Lung (tissue), 12 donors: ENCODE results near the gene MLLT3. TPM values are rescaled to one million over a fixed set of nuclear protein-coding genes. Genes with fewer than 3 reads are reported as not detected.

Source experiments
- ATAC-seq: fragments of 200-7000 bp; cut with Tn5 transposase; one replicate; pipeline ENCODE4 v1.9.1; 2020; ENCODE audit warnings: moderate number of reproducible peaks; ENCODE audit not compliant: insufficient read depth, low FRiP score
- DNase-seq, 3 donors: peaks; one replicate each; pipeline ENCODE4 v3.0.0-alpha.2; 2013 to 2017
- H3K27ac ChIP-seq, 2 donors: one replicate each; pipeline ENCODE4 v1.5.1; 2013; ENCODE audit warnings: mild to moderate bottlenecking in 2 of 2, moderate library complexity in 2 of 2, control low read depth in 1 of 2, inconsistent platforms in 1 of 2, low read depth in 1 of 2, low read length in 1 of 2
- H3K27me3 ChIP-seq, 3 donors: one replicate each; pipeline ENCODE4 v1.5.1; 2013; ENCODE audit warnings: low read length in 2 of 3; ENCODE audit not compliant: control insufficient read depth in 3 of 3, insufficient read depth in 3 of 3
- H3K36me3 ChIP-seq, 4 donors: one replicate each; pipeline ENCODE4 v1.5.1; 2013; ENCODE audit warnings: low read length in 4 of 4, mild to moderate bottlenecking in 1 of 4, moderate library complexity in 1 of 4; ENCODE audit not compliant: control insufficient read depth in 4 of 4, insufficient read depth in 4 of 4
- H3K4me1 ChIP-seq, 5 donors: one replicate each; pipeline ENCODE4 v1.5.1; 2013; ENCODE audit warnings: low read length in 5 of 5, mild to moderate bottlenecking in 2 of 5, moderate library complexity in 1 of 5; ENCODE audit not compliant: control insufficient read depth in 5 of 5, insufficient read depth in 5 of 5
- H3K4me3 ChIP-seq: one replicate; pipeline ENCODE4 v1.5.1; 2013; ENCODE audit warnings: mild to moderate bottlenecking, control low read depth, moderate library complexity
- H3K9ac ChIP-seq, 2 donors: one replicate each; pipeline ENCODE4 v1.5.1; 2013; ENCODE audit warnings: low read length in 2 of 2, control low read depth in 1 of 2; ENCODE audit not compliant: insufficient read depth in 1 of 2
- H3K9me3 ChIP-seq, 4 donors: one replicate each; pipeline ENCODE4 v1.5.1; 2013; ENCODE audit warnings: low read length in 3 of 4, mild to moderate bottlenecking in 1 of 4, moderate library complexity in 1 of 4; ENCODE audit not compliant: control insufficient read depth in 4 of 4, insufficient read depth in 3 of 4
- CTCF ChIP-seq: IDR thresholded peaks from 2 replicates; pipeline ENCODE4 v1.5.1; 2012; ENCODE audit warnings: mild to moderate bottlenecking; ENCODE audit errors: control extremely low read depth, extremely low read depth
- WGBS, 2 donors: extraction: QIAGEN DNeasy Blood & Tissue Kit; methylation state at CpG; one replicate each; pipeline ENCODE4 v1.1.7; 2013; 5-methylcytosine and 5-hydroxymethylcytosine counted together
- polyA plus RNA-seq, 2 donors: library from polyadenylated mRNA; stranded (reverse); fragments of 200-250 nt; gene quantifications; one replicate each; pipeline ENCODE4 v1.2.1, GENCODE V29; 2013
- total RNA-seq, 2 donors: library from RNA; depleted of rRNA in 1 of 2; stranded (reverse); fragments of >200 nt in 1 of 2; gene quantifications; one replicate each; pipeline ENCODE4 v1.2.1, GENCODE V29; 2014 to 2021
- donor health status: control.
- donor health status: control.
- donor health status: Bipolar disorder and iron deficiency.
- donor health status: healthy.
- donor health status: DM: yes; HTN: yes; CAD: no.

MLLT3 gene
- total and polyA plus RNA-seq, 4 donors = 7.1 to 43.1 (median 13.7) TPM

GRCh38 chr9:20353931-20354652 lies 268.2 kb downstream of the MLLT3 start:
- no peak for TF ChIP-seq CTCF
- Histone ChIP-seq H3K9ac (no peak overlapping the region), H3K27ac (no peak overlapping the region), H3K4me3 (no peak overlapping the region), H3K9me3 (no peaks in the 10 kb centered on the region), H3K4me1 (peaks cover 0 to 67% (median 39%) of the 10 kb centered on the region in 5 donors), H3K36me3 (peaks cover 0 to 2% (median 0%) of the 10 kb centered on the region in 4 donors), H3K27me3 (no peaks in the 10 kb centered on the region)
- 81 to 86% methylated on average over 5 of the region's 5 CpGs for WGBS, 2 donors
- DNase-seq (no peak), ATAC-seq (no peak)

DNA sequence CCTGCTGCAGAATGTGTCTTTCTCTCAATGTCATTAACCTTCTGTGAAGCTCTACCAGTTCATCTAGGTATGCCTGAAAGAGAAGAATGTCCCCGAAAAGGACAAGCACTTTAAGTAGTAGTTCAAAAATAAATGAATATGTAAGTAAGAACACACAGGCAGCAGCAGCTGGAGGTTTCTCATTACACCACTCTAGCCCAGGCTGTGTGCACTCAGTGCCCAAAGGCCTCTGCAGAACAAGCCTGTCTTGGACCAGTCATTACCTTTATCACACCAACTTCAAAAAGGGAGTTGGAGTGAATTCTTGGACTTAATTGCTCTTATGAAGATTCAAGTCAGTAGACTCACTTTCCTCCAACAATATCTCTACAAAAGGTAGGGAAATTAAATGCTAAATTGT lies 268.8 kb downstream of the MLLT3 start:
- 79 to 88% methylated on average over 1 of the region's 1 CpG for WGBS, 2 donors

GRCh38 chr9:20352591-20352990 lies 269.7 kb downstream of the MLLT3 start:
- no peak overlapping the region for H3K27ac ChIP-seq
- WGBS, 2 donors = 73 to 79% methylated on average over 2 of the region's 2 CpGs
- H3K27me3 ChIP-seq = no peaks in the 10 kb centered on the region
- peaks cover 0 to 4% (median under 1%) of the 10 kb centered on the region in 4 donors for H3K36me3 ChIP-seq
- no peak overlapping the region for H3K9ac ChIP-seq
- no peak for TF ChIP-seq CTCF
- H3K4me3 ChIP-seq = no peak overlapping the region
- no peaks in the 10 kb centered on the region for H3K9me3 ChIP-seq
- peaks cover 0 to 64% (median 36%) of the 10 kb centered on the region in 5 donors for H3K4me1 ChIP-seq
- ATAC-seq = no peak
- peak in 2 of 3 donors; percentile 76 to 81 for DNase-seq

More for the DNA sequence above, 268.8 kb downstream of the MLLT3 start:
- H3K4me1 ChIP-seq = peaks cover 0 to 67% (median 39%) of the 10 kb centered on the region in 5 donors
- peaks cover 0 to 2% (median under 1%) of the 10 kb centered on the region in 4 donors for H3K36me3 ChIP-seq
- DNase-seq (peak in 1 of 3 donors; percentile 27), ATAC-seq (no peak)
- no peak overlapping the region for H3K27ac ChIP-seq
- TF ChIP-seq CTCF = no peak
- H3K27me3 ChIP-seq = no peaks in the 10 kb centered on the region
- H3K9me3 ChIP-seq = no peaks in the 10 kb centered on the region
- no peak overlapping the region for H3K9ac ChIP-seq
- no peak overlapping the region for H3K4me3 ChIP-seq
